Testis (tissue), 3 donors: ENCODE results near the gene CFAP54. TPM values are rescaled to one million over a fixed set of nuclear protein-coding genes. Genes with fewer than 3 reads are reported as not detected.
"Not testable (repeated sequence)": the region's sequence is repeated elsewhere in the genome, so short reads cannot be mapped to it uniquely, and the experiment has no call there.

ENCODE experiments used
- DNase-seq: peaks from one replicate; pipeline ENCODE4 v3.0.0-alpha.2; 2019
- H3K27ac ChIP-seq, 2 donors: fragments of 200-600 bp; sonication (generic); one replicate each; pipeline ENCODE4 v1.5.1; 2019
- H3K27me3 ChIP-seq: fragments of 200-600 bp; sonication (generic); one replicate; pipeline ENCODE4 v1.5.1; 2019
- H3K36me3 ChIP-seq: fragments of 200-600 bp; sonication (generic); one replicate; pipeline ENCODE4 v1.5.1; 2017; ENCODE audit warnings: low read depth; ENCODE audit errors: missing control alignments
- H3K4me1 ChIP-seq: fragments of 200-600 bp; sonication (generic); one replicate; pipeline ENCODE4 v1.5.1; 2019
- H3K4me3 ChIP-seq, 2 donors: fragments of 200-600 bp; sonication (generic); one replicate each; pipeline ENCODE4 v1.5.1; 2017 to 2019
- H3K9me3 ChIP-seq: fragments of 200-600 bp; sonication (generic); one replicate; pipeline ENCODE4 v1.5.1; 2017
- CTCF ChIP-seq, 3 experiments: fragments of 450-650 bp in 2 of 3; fragments of 200-600 bp in 1 of 3; sonication (generic) in 1 of 3; IDR thresholded peaks; one replicate each; pipeline ENCODE4 v1.5.1; 2016 to 2019; ENCODE audit warnings: antibody characterized with exemption in 3 of 3, mild to moderate bottlenecking in 2 of 3, moderate library complexity in 1 of 3
- POLR2A ChIP-seq: fragments of 450-650 bp; IDR thresholded peaks from one replicate; pipeline ENCODE4 v1.6.1; 2017; ENCODE audit warnings: antibody characterized with exemption, mild to moderate bottlenecking, moderate library complexity
- WGBS, 2 donors: methylation state at CpG; one replicate each; pipeline ENCODE4 v1.1.5; 2018; 5-methylcytosine and 5-hydroxymethylcytosine counted together
- intact Hi-C: fragments of 100-400 bp; cut with DNase I; formaldehyde crosslinking; loops from one replicate; pipeline ENCODE4 v1.15.1; 2023; ENCODE audit warnings: low total_unique reads
- polyA plus RNA-seq: library from polyadenylated mRNA; stranded (reverse); fragments of 350-450 nt; fragmentation: Illumina TruSeq; extraction: RNeasy Lipid Tissue Mini Kit (QIAGEN cat#74804); gene quantifications from one replicate; pipeline ENCODE4 v1.2.3, GENCODE V29; 2014; ENCODE audit warnings: low read depth, low replicate concordance; ENCODE audit not compliant: insufficient read depth
- total RNA-seq, 2 donors: library from RNA; depleted of rRNA; stranded (reverse); fragments of >200 nt; gene quantifications; one replicate each; pipeline ENCODE4 v1.2.3, GENCODE V29; 2016

Gene CFAP54
- total and polyA plus RNA-seq, 3 donors from 2014 or later, result 8.4 to 36.9 (median 14.4) TPM

GRCh38 chr12:96648923-96649322 is 159.5 kb downstream of the CFAP54 start:
- intact Hi-C loops, result no loop called here
- 75 to 80% methylated on average over 1 of the region's 1 CpG for WGBS, 2 donors
- H3K4me3 ChIP-seq, result no peak overlapping the region
- no peak for TF ChIP-seq POLR2A
- TF ChIP-seq CTCF (IDR thresholded peaks at IDR 0.05), result no peak
- H3K27ac ChIP-seq, result no peak overlapping the region
- H3K9me3 ChIP-seq, result no peaks in the 10 kb centered on the region
- no peak for DNase-seq
- no peaks in the 10 kb centered on the region for H3K27me3 ChIP-seq
- H3K4me1 ChIP-seq, result no peaks in the 10 kb centered on the region
- H3K36me3 ChIP-seq, result no peaks in the 10 kb centered on the region

- H3K27me3 ChIP-seq, result no peaks in the 10 kb centered on the region
- no peaks in the 10 kb centered on the region for H3K4me1 ChIP-seq
- no peak for TF ChIP-seq CTCF (IDR thresholded peaks at IDR 0.05)
- no peak for TF ChIP-seq POLR2A
- H3K9me3 ChIP-seq, result no peaks in the 10 kb centered on the region
- no peaks in the 10 kb centered on the region for H3K36me3 ChIP-seq
- H3K4me3 ChIP-seq, result no peak overlapping the region
- intact Hi-C loops, result no loop called here
- no peak overlapping the region for H3K27ac ChIP-seq
- WGBS, 2 donors, result 65 to 69% methylated on average over 2 of the region's 2 CpGs
- no peak for DNase-seq
Measured at GRCh38 chr12:96652870-96653269, 163.5 kb downstream of the CFAP54 start.

GRCh38 chr12:96658075-96658474 is 168.7 kb downstream of the CFAP54 start:
- H3K27ac ChIP-seq, result no peak overlapping the region
- WGBS, 2 donors, result 90 to 95% methylated on average over 1 of the region's 1 CpG
- no peaks in the 10 kb centered on the region for H3K9me3 ChIP-seq
- no peaks in the 10 kb centered on the region for H3K4me1 ChIP-seq
- H3K4me3 ChIP-seq, result no peak overlapping the region
- intact Hi-C loops, result no loop called here
- TF ChIP-seq POLR2A, result no peak
- no peak for TF ChIP-seq CTCF (IDR thresholded peaks at IDR 0.05)
- no peak for DNase-seq
- no peaks in the 10 kb centered on the region for H3K27me3 ChIP-seq
- H3K36me3 ChIP-seq, result no peaks in the 10 kb centered on the region

- H3K27ac ChIP-seq, result no peak overlapping the region
- H3K36me3 ChIP-seq, result no peaks in the 10 kb centered on the region
- TF ChIP-seq POLR2A (no peak), CTCF (IDR thresholded peaks at IDR 0.05) (no peak)
- intact Hi-C loops, result no loop called here
- H3K27me3 ChIP-seq, result no peaks in the 10 kb centered on the region
- H3K9me3 ChIP-seq, result no peaks in the 10 kb centered on the region
- no peak for DNase-seq
- H3K4me1 ChIP-seq, result no peaks in the 10 kb centered on the region
- WGBS, 2 donors, result 88 to 89% methylated on average over 4 of the region's 4 CpGs
- H3K4me3 ChIP-seq, result no peak overlapping the region
Measured at GRCh38 chr12:96669786-96670185, 180.4 kb downstream of the CFAP54 start.

GRCh38 chr12:96670334-96670899 is 181.0 kb downstream of the CFAP54 start:
- H3K4me3 ChIP-seq, result no peak overlapping the region
- TF ChIP-seq POLR2A, result no peak
- no peak for TF ChIP-seq CTCF (IDR thresholded peaks at IDR 0.05)
- H3K27ac ChIP-seq, result no peak overlapping the region
- WGBS, 2 donors, result 64% methylated on average over 3 of the region's 3 CpGs
- no peaks in the 10 kb centered on the region for H3K9me3 ChIP-seq
- intact Hi-C loops, result no loop called here
- H3K36me3 ChIP-seq, result no peaks in the 10 kb centered on the region
- no peaks in the 10 kb centered on the region for H3K27me3 ChIP-seq
- no peaks in the 10 kb centered on the region for H3K4me1 ChIP-seq
- DNase-seq, result no peak

GRCh38 chr12:96675519-96675918 is 186.1 kb downstream of the CFAP54 start:
- H3K36me3 ChIP-seq, H3K27me3 ChIP-seq, H3K27ac ChIP-seq, H3K4me3 ChIP-seq, H3K4me1 ChIP-seq, intact Hi-C loops, H3K9me3 ChIP-seq, DNase-seq: not testable (repeated sequence)
- 95 to 96% methylated on average over 3 of the region's 3 CpGs for WGBS, 2 donors
